A549 (cell line): ENCODE measurements around the gene COA7. TPM values are rescaled to one million over a fixed set of nuclear protein-coding genes. Genes with fewer than 3 reads are reported as not detected.
"Not testable (repeated sequence)": the region's sequence is repeated elsewhere in the genome, so short reads cannot be mapped to it uniquely, and the experiment has no call there.

Experiments used
- ATAC-seq, 2 experiments: fragments of 200-7000 bp in 1 of 2; fragments of >200 bp in 1 of 2; cut with Nextera tagmentation in 1 of 2; cut with Tn5 transposase in 1 of 2; 3 replicates each; pipeline versions ENCODE4 v1.8.0 to v1.9.1; 2018 to 2020; ENCODE audit warnings: mild to moderate bottlenecking in 1 of 2, moderate library complexity in 1 of 2
- CTCF ChIA-PET: fragments of 300-600 bp; sonication (Branson Sonifier 250); formaldehyde crosslinking; extraction: SDS; loops from one replicate; lab custom pipeline; 2021; ENCODE audit warnings: antibody characterized with exemption, inconsistent platforms; lab: Yijun Ruan, JAX
- POLR2A ChIA-PET: fragments of 350-600 bp; formaldehyde crosslinking; extraction: SDS; loops from one replicate; lab custom pipeline; 2021; ENCODE audit warnings: antibody characterized with exemption, inconsistent platforms; lab: Yijun Ruan, JAX
- DNase-seq, 2 experiments: peaks; one replicate each; pipeline versions ENCODE4 v3.0.0 to v3.0.0-alpha.2; 2011 to 2016; ENCODE audit warnings: low read depth in 1 of 2, low spot score in 1 of 2
- FAIRE-seq: peaks from 2 replicates; lab custom pipeline; 2011; peaks lifted over from hg19 to GRCh38; lab: Jason Lieb, UNC
- H3K27ac ChIP-seq, 2 experiments: fragments of >200 bp; sonication (Bioruptor Twin); formaldehyde crosslinking; 3 replicates each; pipeline ENCODE4 v1.5.1; 2016 to 2017
- H3K4me1 ChIP-seq: fragments of >200 bp; sonication (Bioruptor Twin); formaldehyde crosslinking; 3 replicates; pipeline ENCODE4 v1.6.1; 2016
- H3K4me2 ChIP-seq: fragments of >200 bp; sonication (Bioruptor Twin); formaldehyde crosslinking; 3 replicates; pipeline ENCODE4 v1.6.1; 2016
- H3K4me3 ChIP-seq: fragments of >200 bp; sonication (Bioruptor Twin); formaldehyde crosslinking; 3 replicates; pipeline ENCODE4 v1.5.1; 2016
- H3K9me3 ChIP-seq: fragments of >200 bp; sonication (Bioruptor Twin); formaldehyde crosslinking; 3 replicates; pipeline ENCODE4 v1.6.1; 2016
- ATOH8 ChIP-seq: fragments of 250-450 bp; sonication (Bioruptor Pico); IDR thresholded peaks from 2 replicates; pipeline ENCODE4 v1.5.0; 2020; ENCODE audit warnings: low read depth, mild to moderate bottlenecking, moderate library complexity
- BHLHE40 ChIP-seq: IDR thresholded peaks from 2 replicates; pipeline ENCODE4 v1.6.1; 2012; ENCODE audit warnings: low read depth, low read length, inconsistent platforms
- CBX2 ChIP-seq: fragments of 200-600 bp; sonication (generic); IDR thresholded peaks from 2 replicates; pipeline ENCODE4 v1.6.1; 2016; ENCODE audit warnings: low read depth, mild to moderate bottlenecking, borderline replicate concordance
- CEBPB ChIP-seq, 2 experiments: fragments of >200 bp in 1 of 2; sonication (Bioruptor Twin) in 1 of 2; formaldehyde crosslinking in 1 of 2; IDR thresholded peaks; 2 replicates each; pipeline ENCODE4 v1.6.1; 2012 to 2016
- CHD2 ChIP-seq: fragments of 150-350 bp; IDR thresholded peaks from 2 replicates; pipeline ENCODE4 v1.6.1; 2014; ENCODE audit warnings: low read length; ENCODE audit not compliant: partially characterized antibody
- CHD4 ChIP-seq: fragments of 200-600 bp; sonication (generic); IDR thresholded peaks from 2 replicates; pipeline ENCODE4 v1.6.1; 2016; ENCODE audit warnings: antibody characterized with exemption, mild to moderate bottlenecking, borderline replicate concordance
- EHF ChIP-seq: fragments of 250-450 bp; sonication (Bioruptor Pico); IDR thresholded peaks from 2 replicates; pipeline ENCODE4 v1.5.0; 2020; ENCODE audit warnings: mild to moderate bottlenecking
- ELK1 ChIP-seq: fragments of 150-350 bp; IDR thresholded peaks from 2 replicates; pipeline ENCODE4 v1.6.1; 2014; ENCODE audit warnings: low read depth, mild to moderate bottlenecking, low read length
- FOSL2 ChIP-seq, 2 experiments: fragments of 450-650 bp in 1 of 2; fragments of >200 bp in 1 of 2; sonication (Bioruptor Twin) in 1 of 2; formaldehyde crosslinking; IDR thresholded peaks; 2 replicates each; pipeline versions ENCODE4 v1.5.0 to v1.6.1; 2016 to 2020; ENCODE audit warnings: mild to moderate bottlenecking in 1 of 2, moderate library complexity in 1 of 2
- GATA3 ChIP-seq: IDR thresholded peaks from 2 replicates; pipeline ENCODE4 v1.6.1; 2012; ENCODE audit warnings: borderline replicate concordance
- HDAC2 ChIP-seq: fragments of 200-600 bp; sonication (generic); IDR thresholded peaks from 2 replicates; pipeline ENCODE4 v1.6.1; 2016
- HES2 ChIP-seq: fragments of >200 bp; sonication (Bioruptor Twin); formaldehyde crosslinking; IDR thresholded peaks from 2 replicates; pipeline ENCODE4 v1.6.1; 2016
- HMGXB4 ChIP-seq: fragments of 250-450 bp; sonication (Bioruptor Pico); IDR thresholded peaks from 2 replicates; pipeline ENCODE4 v1.5.0; 2021; ENCODE audit warnings: mild to moderate bottlenecking, moderate library complexity, borderline replicate concordance
- JUNB ChIP-seq: fragments of >200 bp; sonication (Bioruptor Twin); formaldehyde crosslinking; IDR thresholded peaks from 2 replicates; pipeline ENCODE4 v1.6.1; 2016
- MAX ChIP-seq: IDR thresholded peaks from 2 replicates; pipeline ENCODE4 v1.6.1; 2012
- MAZ ChIP-seq: fragments of 150-350 bp; IDR thresholded peaks from 2 replicates; pipeline ENCODE4 v1.6.1; 2014; ENCODE audit warnings: antibody characterized with exemption, low read depth, low read length, borderline replicate concordance
- NPAS2 ChIP-seq: fragments of 250-450 bp; sonication (Bioruptor Pico); IDR thresholded peaks from 2 replicates; pipeline ENCODE4 v1.8.0; 2022; ENCODE audit warnings: mild to moderate bottlenecking, moderate library complexity, borderline replicate concordance
- POLR2A ChIP-seq: IDR thresholded peaks from 2 replicates; pipeline ENCODE4 v1.6.1; 2012; ENCODE audit warnings: mild to moderate bottlenecking, low read length
- POLR2AphosphoS2 ChIP-seq: conservative IDR thresholded peaks from 2 replicates; pipeline ENCODE4 v1.6.1; 2012; ENCODE audit warnings: low read length, improper control_type of control experiment, inconsistent platforms
- RAD21 ChIP-seq, 2 experiments: fragments of >200 bp in 1 of 2; sonication (Bioruptor Twin) in 1 of 2; formaldehyde crosslinking in 1 of 2; IDR thresholded peaks in 1 of 2; conservative IDR thresholded peaks in 1 of 2; 2 replicates in 1 of 2; 3 replicates in 1 of 2; pipeline ENCODE4 v1.6.1; 2012 to 2018; ENCODE audit warnings: inconsistent platforms in 1 of 2
- RARB ChIP-seq: fragments of 250-450 bp; sonication (Bioruptor Pico); IDR thresholded peaks from 2 replicates; pipeline ENCODE4 v1.8.0; 2021; ENCODE audit warnings: mild to moderate bottlenecking, moderate library complexity
- REST ChIP-seq: fragments of 200-600 bp; sonication (generic); IDR thresholded peaks from 2 replicates; pipeline ENCODE4 v1.6.1; 2016; ENCODE audit warnings: antibody characterized with exemption, mild to moderate bottlenecking, moderate library complexity
- USF2 ChIP-seq: fragments of 450-650 bp; IDR thresholded peaks from 2 replicates; pipeline ENCODE4 v1.6.1; 2014; ENCODE audit warnings: antibody characterized with exemption
- ZC3H11A ChIP-seq: fragments of 450-650 bp; IDR thresholded peaks from 2 replicates; pipeline ENCODE4 v1.6.1; 2014; ENCODE audit warnings: antibody characterized with exemption, mild to moderate bottlenecking
- ZFP36 ChIP-seq: fragments of 450-650 bp; IDR thresholded peaks from 2 replicates; pipeline ENCODE4 v1.6.1; 2014; ENCODE audit warnings: borderline replicate concordance; ENCODE audit not compliant: partially characterized antibody
- ZNF302 ChIP-seq: fragments of 250-450 bp; sonication (Bioruptor Pico); IDR thresholded peaks from 2 replicates; pipeline ENCODE4 v1.9.0; 2021; ENCODE audit warnings: inconsistent platforms, mild to moderate bottlenecking, moderate library complexity
- WGBS: methylation state at CpG from one replicate; pipeline ENCODE4 v1.1.6; 2017; ENCODE audit errors: missing lambda C conversion rate; 5-methylcytosine and 5-hydroxymethylcytosine counted together
- polyA plus RNA-seq, 4 experiments: library from polyadenylated mRNA; depleted of rRNA in 3 of 4; stranded (reverse); fragments of >200 nt; fragmentation: RNase III in 1 of 4; extraction: RNeasy Plus Mini Kit Qiagen cat#74134 plus additional on column Dnase treatment in 1 of 4; gene quantifications; 2 replicates in 3 of 4; 3 replicates in 1 of 4; pipeline ENCODE4 v1.2.3, GENCODE V29; 2011 to 2017

The COA7 gene
- polyA plus RNA-seq, 2 of the 4 experiments (the other 2 are of a cell fraction): 18.1 to 22.0 TPM

GRCh38 chr1:52695627-52696026 lies 2.5 kb downstream of the COA7 start:
- FAIRE-seq: no peak
- POLR2A ChIA-PET: no interaction called here

GRCh38 chr1:52693843-52694242 lies 4.3 kb downstream of the COA7 start:
- Histone ChIP-seq H3K4me3 (no peak overlapping the region), H3K9me3 (no peaks in the 10 kb centered on the region), H3K27ac (no peak overlapping the region), H3K4me2 (no peak overlapping the region), H3K4me1 (0 out of 3 replicates have a peak, but pooled peaks cover 3% of the 10 kb centered on the region)
- WGBS: 100% methylated on average over 1 of the region's 1 CpG
- no peak for DNase-seq
- POLR2A ChIA-PET: no interaction called here
- CTCF ChIA-PET: interaction anchor here (0.7 to 1.3 kb wide), 2 partner anchors 8 to 46 kb away, joined by 3 to 4 read pairs; no protein-coding TSS in a partner anchor
- no peak for ATAC-seq
- TF ChIP-seq CHD2 (no peak), FOSL2 (IDR thresholded peaks at IDR 0.05) (no peak), FOSL2 (CRISPR knock-in tag; IDR thresholded peaks at IDR 0.05) (no peak), HMGXB4 (CRISPR knock-in tag) (no peak), ZC3H11A (no peak), ELK1 (no peak), RAD21 (conservative IDR thresholded peaks at IDR 0.05 in 1 of 2, IDR thresholded peaks at IDR 0.05 in 1 of 2) (no peak), HES2 (no peak), ATOH8 (CRISPR knock-in tag) (no peak), MAX (no peak), POLR2AphosphoS2 (no peak), BHLHE40 (no peak), REST (no peak), NPAS2 (CRISPR knock-in tag) (no peak), CBX2 (no peak), ZFP36 (no peak), JUNB (no peak)
- no peak for FAIRE-seq

More at GRCh38 chr1:52695627-52696026, 2.5 kb downstream of the COA7 start:
- 0 out of 3 replicates have a peak, but pooled peaks cover 3% of the 10 kb centered on the region for H3K4me1 ChIP-seq
- no peaks in the 10 kb centered on the region for H3K9me3 ChIP-seq
- H3K4me2 ChIP-seq: no peak overlapping the region
- no peak overlapping the region for H3K4me3 ChIP-seq
- WGBS: 94% methylated on average over 7 of the region's 7 CpGs
- CTCF ChIA-PET: interaction anchor here (1.9 kb wide), 1 partner anchor 9 kb away, joined by 12 read pairs; no protein-coding TSS in a partner anchor
- H3K27ac ChIP-seq: no peak overlapping the region
- DNase-seq (no peak), ATAC-seq (no peak)
- TF ChIP-seq CEBPB (IDR thresholded peaks at IDR 0.05) (no peak), POLR2A (no peak), ZNF302 (CRISPR knock-in tag) (no peak), EHF (no peak), USF2 (no peak), GATA3 (no peak), CHD4 (no peak), RARB (CRISPR knock-in tag) (no peak), HDAC2 (no peak), CHD2 (no peak), MAZ (no peak)

- H3K9me3 ChIP-seq, ATAC-seq, H3K4me3 ChIP-seq, H3K4me2 ChIP-seq, FAIRE-seq, H3K27ac ChIP-seq, POLR2A ChIA-PET, DNase-seq, H3K4me1 ChIP-seq: not testable (repeated sequence)
- CTCF ChIA-PET: interaction anchor here (0.7 kb wide), 1 partner anchor 46 kb away, joined by 3 read pairs; no protein-coding TSS in a partner anchor
- WGBS: 89% methylated on average over 8 of the region's 10 CpGs
These were observed 4.8 kb downstream of the COA7 start for GRCh38 chr1:52693351-52693750.
